Lower leg skin (tissue), 4 donors: Measurements from ENCODE around the gene CST3. TPM values are rescaled to one million over a fixed set of nuclear protein-coding genes. Genes with fewer than 3 reads are reported as not detected.
"Not testable (repeated sequence)": the region's sequence is repeated elsewhere in the genome, so short reads cannot be mapped to it uniquely, and the experiment has no call there.

Source experiments
- DNase-seq, 2 donors: peaks; one replicate each; pipeline ENCODE4 v3.0.0-alpha.2; 2019; ENCODE audit warnings: low spot score in 2 of 2
- H3K4me3 ChIP-seq: fragments of 200-600 bp; sonication (generic); 2 replicates; pipeline ENCODE4 v1.5.1; 2017; ENCODE audit warnings: mild to moderate bottlenecking, low read depth; ENCODE audit not compliant: poor library complexity, severe bottlenecking
- POLR2A ChIP-seq, 2 donors: fragments of 450-650 bp; IDR thresholded peaks; one replicate each; pipeline ENCODE4 v1.6.1; 2016 to 2017; ENCODE audit warnings: antibody characterized with exemption in 2 of 2, mild to moderate bottlenecking in 1 of 2, moderate library complexity in 1 of 2
- WGBS, 2 donors: methylation state at CpG; one replicate each; pipeline ENCODE4 v1.1.5; 2018; 5-methylcytosine and 5-hydroxymethylcytosine counted together
- intact Hi-C: fragments of 100-400 bp; cut with DNase I; formaldehyde crosslinking; loops from one replicate; pipeline ENCODE4 v1.15.0; 2023; ENCODE audit warnings: low total_unique reads
- total RNA-seq, 4 donors: library from RNA; depleted of rRNA; stranded (reverse); fragments of >200 nt; gene quantifications; one replicate each; pipeline ENCODE4 v1.1.0, GENCODE V29; 2016
- TF ChIP-seq, protein P1 (sequence below), 3 donors: fragments of 450-650 bp; IDR thresholded peaks; one replicate each; pipeline ENCODE4 v1.5.1; 2016; ENCODE audit warnings: antibody characterized with exemption in 3 of 3, mild to moderate bottlenecking in 3 of 3, moderate library complexity in 2 of 3

Gene CST3
- total RNA-seq, 4 donors from 2014 or later: 348 to 760 (median 498) TPM

DNA sequence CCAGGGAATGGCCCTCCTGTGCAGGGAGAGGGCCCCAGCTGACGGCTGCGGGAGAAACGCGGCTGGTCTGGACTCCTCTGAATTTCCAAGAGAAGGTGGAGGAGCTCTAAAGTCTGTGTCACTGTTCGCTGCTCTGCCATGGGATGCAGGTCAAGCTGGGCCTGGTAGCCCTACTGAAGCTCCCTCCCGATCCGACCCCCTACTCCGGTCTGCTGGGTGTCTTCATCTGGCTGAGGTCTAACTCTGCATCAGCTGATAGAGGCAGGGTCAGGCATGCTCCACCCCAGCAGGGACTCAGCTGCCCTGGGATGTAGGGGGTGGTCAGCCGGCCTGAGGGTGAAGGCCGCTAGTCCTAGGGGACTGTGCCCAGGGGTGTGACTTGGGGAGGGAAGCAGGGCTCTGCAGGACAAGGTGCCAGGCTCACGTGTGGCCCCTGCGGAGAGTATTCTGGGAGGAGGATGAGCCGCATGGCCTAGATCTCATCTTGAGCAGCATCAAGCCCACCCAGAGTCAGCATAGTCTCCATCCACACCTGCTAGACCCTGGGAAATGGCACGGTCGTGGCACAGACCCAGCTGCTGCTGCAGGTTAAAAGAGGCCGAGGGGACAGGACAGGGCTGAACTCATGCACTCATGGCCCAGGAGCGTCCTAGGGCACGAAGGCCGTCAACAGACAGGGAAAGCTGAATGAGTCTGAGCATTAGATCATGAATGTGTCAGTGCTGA lies 1.4 kb downstream of the CST3 start:
- H3K4me3 ChIP-seq: peak overlapping the region; percentile 90
- TF ChIP-seq, protein P1, sequence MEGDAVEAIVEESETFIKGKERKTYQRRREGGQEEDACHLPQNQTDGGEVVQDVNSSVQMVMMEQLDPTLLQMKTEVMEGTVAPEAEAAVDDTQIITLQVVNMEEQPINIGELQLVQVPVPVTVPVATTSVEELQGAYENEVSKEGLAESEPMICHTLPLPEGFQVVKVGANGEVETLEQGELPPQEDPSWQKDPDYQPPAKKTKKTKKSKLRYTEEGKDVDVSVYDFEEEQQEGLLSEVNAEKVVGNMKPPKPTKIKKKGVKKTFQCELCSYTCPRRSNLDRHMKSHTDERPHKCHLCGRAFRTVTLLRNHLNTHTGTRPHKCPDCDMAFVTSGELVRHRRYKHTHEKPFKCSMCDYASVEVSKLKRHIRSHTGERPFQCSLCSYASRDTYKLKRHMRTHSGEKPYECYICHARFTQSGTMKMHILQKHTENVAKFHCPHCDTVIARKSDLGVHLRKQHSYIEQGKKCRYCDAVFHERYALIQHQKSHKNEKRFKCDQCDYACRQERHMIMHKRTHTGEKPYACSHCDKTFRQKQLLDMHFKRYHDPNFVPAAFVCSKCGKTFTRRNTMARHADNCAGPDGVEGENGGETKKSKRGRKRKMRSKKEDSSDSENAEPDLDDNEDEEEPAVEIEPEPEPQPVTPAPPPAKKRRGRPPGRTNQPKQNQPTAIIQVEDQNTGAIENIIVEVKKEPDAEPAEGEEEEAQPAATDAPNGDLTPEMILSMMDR (IDR thresholded peaks at IDR 0.05): no peak
- TF ChIP-seq POLR2A (IDR thresholded peaks at IDR 0.05): no peak
- 64 to 67% methylated on average over 16 to 18 of the region's 19 CpGs for WGBS, 2 donors
- no peak for DNase-seq
- intact Hi-C loops: no loop called here

DNA sequence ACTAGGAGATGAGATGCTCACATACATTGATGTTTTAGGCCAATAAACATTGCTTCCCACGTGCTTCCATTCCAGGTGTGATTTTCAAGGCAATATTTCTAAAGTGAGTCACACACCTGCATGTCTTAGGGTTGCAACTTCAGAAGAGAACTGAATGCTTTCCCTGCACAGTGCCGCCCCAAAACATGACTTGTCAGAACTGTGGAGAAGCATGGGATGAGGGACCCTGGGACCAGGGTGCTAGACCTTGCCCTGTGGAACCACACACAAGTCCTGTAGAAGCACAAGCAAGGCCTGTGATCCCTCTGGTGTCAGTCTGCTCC lies 2.0 kb downstream of the CST3 start:
- 48 to 60% methylated on average over 2 of the region's 2 CpGs for WGBS, 2 donors
- intact Hi-C loops, DNase-seq, H3K4me3 ChIP-seq: not testable (repeated sequence)

DNA sequence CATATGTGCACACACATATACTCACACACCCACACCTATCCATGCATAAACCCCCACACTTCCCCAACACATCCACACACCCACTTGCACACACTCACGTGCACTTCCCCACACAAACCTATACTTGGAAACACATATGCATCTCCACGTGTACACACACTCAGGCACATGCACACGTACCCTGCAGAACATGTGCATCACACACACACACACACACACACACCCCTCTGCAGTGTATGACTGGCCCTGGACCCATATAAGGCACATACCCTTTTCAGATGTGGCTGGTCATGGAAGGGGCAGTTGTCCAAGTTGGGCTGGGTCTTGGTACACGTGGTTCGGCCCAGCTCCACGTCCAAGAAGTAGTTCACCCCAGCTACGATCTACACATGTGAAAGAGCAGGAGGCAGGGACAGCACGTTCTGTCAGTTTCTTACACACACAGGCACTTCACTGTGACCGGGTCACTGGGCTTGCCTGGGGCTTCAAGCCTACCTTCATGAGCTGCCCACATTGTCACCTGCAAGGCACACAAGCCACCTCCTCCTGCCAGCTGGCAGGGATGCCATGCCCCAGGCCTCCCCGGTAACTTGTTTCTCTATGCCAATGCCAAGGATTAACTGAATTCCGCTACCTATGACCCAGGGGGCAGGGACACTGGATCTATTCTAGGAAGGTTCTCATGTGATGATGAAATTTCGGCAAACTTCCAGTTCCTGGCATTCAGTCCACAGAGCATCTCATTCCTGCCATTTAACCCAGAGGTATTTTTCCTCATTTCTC lies 2.6 kb downstream of the CST3 start:
- WGBS, 2 donors: 27 to 38% methylated on average over 12 of the region's 12 CpGs
- H3K4me3 ChIP-seq: no peak overlapping the region
- intact Hi-C loops: no loop called here
- TF ChIP-seq POLR2A (IDR thresholded peaks at IDR 0.05): no peak
- TF ChIP-seq, protein P1 (IDR thresholded peaks at IDR 0.05): no peak
- DNase-seq: no peak

DNA sequence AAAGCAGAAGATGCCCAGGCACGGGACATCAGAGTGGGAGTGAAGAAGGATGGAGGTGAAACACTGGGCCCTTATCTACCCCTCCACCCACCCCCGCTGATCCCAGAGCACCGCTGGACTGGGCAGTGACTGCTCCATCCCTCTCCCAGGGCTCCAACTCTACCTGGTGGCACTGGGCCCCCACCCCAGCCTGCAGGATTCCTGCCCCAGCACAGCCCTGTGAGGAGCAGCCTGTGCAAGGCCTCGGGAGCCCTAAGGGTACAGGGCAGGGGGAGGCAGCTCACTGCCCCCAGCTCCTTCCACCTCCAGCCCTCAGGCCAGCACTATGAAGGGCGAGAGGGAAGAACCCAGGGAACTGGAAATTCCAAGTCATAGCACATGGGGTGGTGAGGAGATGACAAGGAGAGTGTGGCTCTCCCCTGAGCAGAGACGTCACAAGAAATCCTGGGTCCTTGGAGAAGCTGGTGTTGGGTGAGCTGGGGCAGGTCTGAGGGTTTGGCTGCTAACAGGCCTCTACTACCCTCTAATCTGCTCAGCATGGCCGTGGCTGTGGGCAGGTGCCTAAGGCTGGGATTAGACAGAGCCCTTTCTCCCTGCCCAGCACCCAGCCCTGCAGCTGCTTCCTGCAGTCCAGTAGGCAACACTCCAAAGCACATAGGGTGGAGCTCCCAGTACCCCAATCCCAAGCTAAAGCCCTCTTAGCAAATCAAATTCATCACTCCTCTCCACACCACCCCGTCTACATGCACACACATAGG lies 3.5 kb downstream of the CST3 start:
- intact Hi-C loops: no loop called here
- WGBS, 2 donors: 81 to 82% methylated on average over 8 of the region's 8 CpGs

DNA sequence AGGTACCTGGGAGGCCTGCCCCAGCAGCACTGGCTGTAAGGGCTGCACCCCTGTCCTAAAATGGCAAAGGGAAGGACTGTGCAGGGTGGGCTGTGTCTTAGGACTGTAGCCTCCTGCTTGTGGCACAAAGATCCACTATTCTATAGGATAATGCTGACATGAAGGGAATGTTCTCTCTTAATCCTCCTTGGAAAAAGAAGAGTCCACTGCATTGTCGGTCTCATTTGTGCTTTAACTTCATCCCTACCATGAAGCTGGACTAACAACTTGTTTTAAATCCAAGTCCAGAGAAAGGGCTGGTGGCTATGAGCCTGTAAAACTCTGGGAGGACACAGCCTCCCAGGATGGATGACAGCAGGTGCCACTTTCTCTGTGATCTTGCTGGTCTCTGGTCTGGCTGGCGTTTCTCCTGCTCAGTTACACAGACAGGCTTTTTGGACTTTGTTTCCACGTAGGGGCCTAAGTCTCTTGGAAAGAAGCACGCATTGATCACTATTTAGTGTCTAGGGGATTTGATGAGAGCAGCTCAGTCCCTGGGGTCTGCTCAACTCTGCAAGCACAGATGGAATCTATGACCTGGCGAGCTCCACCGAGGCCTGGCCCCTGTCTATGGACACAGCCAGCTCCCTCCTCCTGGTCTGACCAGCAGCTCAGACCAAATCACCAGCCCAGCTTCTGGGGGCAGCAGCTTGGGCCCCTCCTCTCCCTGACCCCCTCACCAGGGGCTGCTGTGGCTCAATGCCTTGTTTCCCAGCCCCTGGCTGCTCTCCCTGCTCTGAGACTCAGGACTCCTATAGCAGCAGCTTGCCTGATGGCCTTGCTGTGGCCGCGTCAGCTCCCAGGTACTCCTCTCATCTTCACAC lies 4.8 kb downstream of the CST3 start:
- no peak overlapping the region for H3K4me3 ChIP-seq
- TF ChIP-seq, protein P1 (IDR thresholded peaks at IDR 0.05): no peak
- no peak for TF ChIP-seq POLR2A (IDR thresholded peaks at IDR 0.05)
- intact Hi-C loops: no loop called here
- WGBS, 2 donors: 84 to 92% methylated on average over 8 of the region's 8 CpGs
- DNase-seq: no peak

More for the DNA sequence above, 3.5 kb downstream of the CST3 start:
- DNase-seq: no peak
- TF ChIP-seq, protein P1 (IDR thresholded peaks at IDR 0.05): no peak
- TF ChIP-seq POLR2A (IDR thresholded peaks at IDR 0.05): no peak
- no peak overlapping the region for H3K4me3 ChIP-seq
